Osteocyte (in vitro differentiated cells): ENCODE results near the gene H3-3A. TPM values are rescaled to one million over a fixed set of nuclear protein-coding genes. Genes with fewer than 3 reads are reported as not detected.
A peak's percentile ranks its signal among the peaks of the same experiment; 100 is the strongest.

Experiments
- DNase-seq: peaks from one replicate; pipeline ENCODE4 v3.0.0; 2021; ENCODE audit warnings: mixed read lengths; ENCODE audit not compliant: unreplicated experiment; ENCODE audit errors: extremely low spot score
- H3K27ac Mint-ChIP-seq: one replicate; pipeline ENCODE4 v1.8.0; 2021; ENCODE audit warnings: mild to moderate bottlenecking, mixed read lengths; ENCODE audit not compliant: unreplicated experiment
- H3K27me3 Mint-ChIP-seq: one replicate; pipeline ENCODE4 v1.8.0; 2021; ENCODE audit warnings: mixed read lengths; ENCODE audit not compliant: unreplicated experiment
- H3K36me3 Mint-ChIP-seq: one replicate; pipeline ENCODE4 v1.8.0; 2021; ENCODE audit warnings: mixed read lengths; ENCODE audit not compliant: unreplicated experiment
- H3K4me1 Mint-ChIP-seq: one replicate; pipeline ENCODE4 v1.8.0; 2021; ENCODE audit warnings: mixed read lengths; ENCODE audit not compliant: unreplicated experiment
- H3K4me3 Mint-ChIP-seq: one replicate; pipeline ENCODE4 v1.8.0; 2021; ENCODE audit warnings: mild to moderate bottlenecking, moderate library complexity, mixed read lengths; ENCODE audit not compliant: unreplicated experiment
- H3K9me3 Mint-ChIP-seq: one replicate; pipeline ENCODE4 v1.8.0; 2021; ENCODE audit warnings: mixed read lengths; ENCODE audit not compliant: unreplicated experiment
- total RNA-seq: library from RNA; stranded (reverse); gene quantifications from 2 replicates; pipeline ENCODE4 v1.2.1, GENCODE V29; 2021
- TF ChIP-seq, protein P1 (sequence below): fragments of 200-600 bp; sonication (generic); IDR thresholded peaks from 2 replicates; pipeline ENCODE4 v1.5.0; 2021; ENCODE audit warnings: antibody characterized with exemption, mild to moderate bottlenecking, moderate library complexity

Gene H3-3A
- total RNA-seq, 1 donor from 2014 or later = 524 TPM

DNA sequence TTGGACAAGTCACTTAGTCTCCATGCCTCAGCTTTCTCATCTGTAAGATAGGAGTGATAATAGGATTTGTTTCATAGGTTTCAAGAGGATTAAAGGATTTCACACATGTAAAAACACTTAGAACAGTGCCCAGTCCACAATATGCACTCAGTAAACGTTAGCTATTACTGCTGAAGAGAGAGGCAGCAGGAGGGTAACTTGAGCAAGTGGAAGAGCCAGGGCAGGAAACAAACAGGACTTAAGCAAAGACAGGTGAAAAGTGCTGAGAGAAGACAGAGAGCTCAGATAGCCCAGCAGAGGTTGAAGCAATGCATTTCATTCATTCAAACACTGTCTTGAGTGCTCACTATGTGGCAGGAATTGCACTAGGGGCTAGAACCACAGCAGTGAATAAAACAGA is 21.1 kb upstream of the H3-3A start:
- no peaks in the 10 kb centered on the region for H3K4me1 Mint-ChIP-seq
- TF ChIP-seq, protein P1, sequence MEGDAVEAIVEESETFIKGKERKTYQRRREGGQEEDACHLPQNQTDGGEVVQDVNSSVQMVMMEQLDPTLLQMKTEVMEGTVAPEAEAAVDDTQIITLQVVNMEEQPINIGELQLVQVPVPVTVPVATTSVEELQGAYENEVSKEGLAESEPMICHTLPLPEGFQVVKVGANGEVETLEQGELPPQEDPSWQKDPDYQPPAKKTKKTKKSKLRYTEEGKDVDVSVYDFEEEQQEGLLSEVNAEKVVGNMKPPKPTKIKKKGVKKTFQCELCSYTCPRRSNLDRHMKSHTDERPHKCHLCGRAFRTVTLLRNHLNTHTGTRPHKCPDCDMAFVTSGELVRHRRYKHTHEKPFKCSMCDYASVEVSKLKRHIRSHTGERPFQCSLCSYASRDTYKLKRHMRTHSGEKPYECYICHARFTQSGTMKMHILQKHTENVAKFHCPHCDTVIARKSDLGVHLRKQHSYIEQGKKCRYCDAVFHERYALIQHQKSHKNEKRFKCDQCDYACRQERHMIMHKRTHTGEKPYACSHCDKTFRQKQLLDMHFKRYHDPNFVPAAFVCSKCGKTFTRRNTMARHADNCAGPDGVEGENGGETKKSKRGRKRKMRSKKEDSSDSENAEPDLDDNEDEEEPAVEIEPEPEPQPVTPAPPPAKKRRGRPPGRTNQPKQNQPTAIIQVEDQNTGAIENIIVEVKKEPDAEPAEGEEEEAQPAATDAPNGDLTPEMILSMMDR = no peak
- peaks cover 15% of the 10 kb centered on the region for H3K27me3 Mint-ChIP-seq
- H3K4me3 Mint-ChIP-seq = no peak overlapping the region
- no peak overlapping the region for H3K27ac Mint-ChIP-seq
- no peaks in the 10 kb centered on the region for H3K36me3 Mint-ChIP-seq
- DNase-seq = no peak
- no peaks in the 10 kb centered on the region for H3K9me3 Mint-ChIP-seq

DNA sequence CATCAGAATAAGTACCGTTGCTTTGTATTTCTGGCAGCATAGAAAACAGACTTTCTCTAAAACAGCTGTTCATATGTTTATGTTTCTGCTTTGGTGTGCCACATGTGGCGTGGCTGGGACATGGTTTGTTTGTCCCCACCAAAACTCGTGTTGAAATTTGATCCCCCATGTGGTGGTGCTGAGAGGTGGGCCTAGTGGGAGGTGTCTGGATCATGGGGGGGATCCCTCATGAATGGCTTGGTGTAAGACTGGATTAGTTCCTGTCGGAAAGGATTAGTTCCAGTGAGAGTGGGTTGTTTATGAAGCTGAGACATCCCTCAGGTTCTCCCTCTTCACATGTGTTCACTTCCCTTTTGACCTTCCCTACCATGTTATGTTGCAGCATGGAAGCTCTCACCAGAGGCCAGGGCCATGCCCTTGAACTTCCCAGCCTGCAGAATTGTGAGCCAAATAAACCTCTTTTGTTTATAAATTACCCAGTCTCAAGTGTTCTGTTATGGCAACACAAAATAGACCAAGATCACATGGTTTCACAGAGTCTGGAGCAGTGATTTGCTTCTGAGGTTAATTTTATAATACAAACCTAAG is 17.9 kb upstream of the H3-3A start:
- Mint-ChIP-seq H3K4me1 (no peaks in the 10 kb centered on the region), H3K27me3 (peaks cover 22% of the 10 kb centered on the region), H3K4me3 (no peak overlapping the region), H3K27ac (no peak overlapping the region), H3K9me3 (no peaks in the 10 kb centered on the region), H3K36me3 (no peaks in the 10 kb centered on the region)
- no peak for DNase-seq
- TF ChIP-seq, protein P1 = no peak

DNA sequence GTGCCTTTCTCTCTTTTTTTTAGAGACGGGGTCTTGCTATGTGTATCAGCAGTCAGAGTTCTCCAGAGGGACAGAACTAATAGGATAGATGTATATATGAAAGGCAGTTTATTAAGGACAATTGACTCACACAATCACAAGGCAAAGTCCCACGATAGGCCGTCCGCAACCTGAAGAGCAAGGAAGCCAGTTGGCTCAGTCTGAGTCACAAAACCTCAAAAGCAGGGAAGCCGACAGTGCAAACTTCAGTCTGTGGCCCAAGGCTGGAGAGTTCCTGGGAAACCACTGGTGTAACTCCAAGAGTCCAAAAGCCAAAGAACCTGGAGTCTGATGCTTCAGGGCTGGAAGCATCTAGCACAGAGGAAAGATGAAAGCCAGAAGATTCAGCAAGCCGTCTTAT is 16.3 kb upstream of the H3-3A start:
- peaks cover 13% of the 10 kb centered on the region for H3K27me3 Mint-ChIP-seq
- no peak for DNase-seq

DNA sequence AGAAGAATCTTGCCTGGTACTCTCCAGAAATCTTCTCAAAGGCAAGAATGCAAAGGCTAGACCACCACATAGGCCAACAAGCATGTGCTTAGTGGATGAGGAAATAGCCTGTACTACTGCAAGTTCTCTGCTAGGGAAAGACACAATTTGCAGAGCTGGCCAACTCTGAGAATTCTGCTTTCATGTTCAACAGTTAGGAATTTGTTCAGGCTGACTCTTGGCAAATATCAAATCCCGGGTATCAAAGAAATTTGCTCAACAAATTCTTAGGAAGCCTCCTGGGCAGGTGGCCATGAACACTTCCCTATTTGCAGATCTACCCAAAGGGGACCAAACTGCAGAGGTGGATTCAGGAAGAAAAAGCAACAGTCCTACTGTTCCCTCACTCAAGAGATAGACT is 15.0 kb upstream of the H3-3A start:
- no peak overlapping the region for H3K4me3 Mint-ChIP-seq
- no peak overlapping the region for H3K27ac Mint-ChIP-seq
- TF ChIP-seq, protein P1 = no peak
- DNase-seq = peak; percentile 7
- H3K36me3 Mint-ChIP-seq = no peaks in the 10 kb centered on the region
- peaks cover 7% of the 10 kb centered on the region for H3K27me3 Mint-ChIP-seq
- H3K9me3 Mint-ChIP-seq = no peaks in the 10 kb centered on the region
- H3K4me1 Mint-ChIP-seq = no peaks in the 10 kb centered on the region

More for the DNA sequence above, 16.3 kb upstream of the H3-3A start:
- TF ChIP-seq, protein P1 = no peak
- Mint-ChIP-seq H3K4me3 (no peak overlapping the region), H3K27ac (no peak overlapping the region), H3K36me3 (no peaks in the 10 kb centered on the region), H3K9me3 (no peaks in the 10 kb centered on the region), H3K4me1 (no peaks in the 10 kb centered on the region)

DNA sequence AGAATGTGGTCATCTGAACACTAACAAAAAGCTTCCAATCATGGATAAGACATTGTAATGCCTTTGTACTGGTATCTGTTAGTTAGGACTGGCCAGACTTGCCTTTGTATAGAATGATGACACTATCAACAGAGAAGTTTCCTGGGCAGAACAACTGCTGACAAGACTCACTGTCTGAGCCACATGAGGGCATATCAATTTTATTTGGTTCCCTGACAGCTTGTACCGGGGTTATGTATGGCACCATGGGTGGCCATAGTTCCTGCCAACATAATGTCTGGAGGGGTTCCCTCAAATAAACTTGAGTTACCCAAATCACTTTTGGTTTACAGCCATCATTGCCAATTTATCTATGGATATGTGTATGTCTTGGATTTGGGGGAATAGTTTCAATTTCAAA is 13.6 kb upstream of the H3-3A start:
- H3K4me3 Mint-ChIP-seq = no peak overlapping the region
- H3K4me1 Mint-ChIP-seq = no peaks in the 10 kb centered on the region
- H3K36me3 Mint-ChIP-seq = no peaks in the 10 kb centered on the region
- TF ChIP-seq, protein P1 = no peak
- no peak overlapping the region for H3K27ac Mint-ChIP-seq
- no peaks in the 10 kb centered on the region for H3K9me3 Mint-ChIP-seq
- peaks cover 7% of the 10 kb centered on the region for H3K27me3 Mint-ChIP-seq
- peak; percentile 11 for DNase-seq
